Activated naive CD8-positive, alpha-beta T cell treated with anti-CD3 and anti-CD28 coated beads, Interleukin-2, amount 50 U/mL, for 24 hours (primary cell): ENCODE results near the gene SYNRG.
"Not testable (repeated sequence)": the region's sequence is repeated elsewhere in the genome, so short reads cannot be mapped to it uniquely, and the experiment has no call there.

Experiments used
- ATAC-seq: fragments of 150-1000 bp; cut with Tn5 transposase; one replicate; pipeline ENCODE4 v1.10.0; 2021
- DNase-seq: peaks from one replicate; pipeline ENCODE4 v3.0.0; 2021
- H3K27ac Mint-ChIP-seq: one replicate; pipeline ENCODE4 v1.8.0; 2021; ENCODE audit warnings: mild to moderate bottlenecking, mixed read lengths
- H3K27me3 Mint-ChIP-seq: one replicate; pipeline ENCODE4 v1.8.0; 2021; ENCODE audit warnings: mixed read lengths
- H3K36me3 Mint-ChIP-seq: one replicate; pipeline ENCODE4 v1.8.0; 2021; ENCODE audit warnings: low read depth, mixed read lengths
- H3K4me1 Mint-ChIP-seq: one replicate; pipeline ENCODE4 v1.8.0; 2021; ENCODE audit warnings: mixed read lengths
- H3K4me3 Mint-ChIP-seq: one replicate; pipeline ENCODE4 v1.8.0; 2021; ENCODE audit warnings: mild to moderate bottlenecking, moderate library complexity, mixed read lengths
- H3K9me3 Mint-ChIP-seq: one replicate; pipeline ENCODE4 v1.8.0; 2021; ENCODE audit warnings: mixed read lengths

Gene SYNRG

GRCh38 chr17:37610971-37611370 is 1.8 kb upstream of the SYNRG start:
- Mint-ChIP-seq H3K4me1 (peaks cover 31% of the 10 kb centered on the region), H3K9me3 (no peaks in the 10 kb centered on the region), H3K36me3 (peaks cover 11% of the 10 kb centered on the region), H3K27me3 (no peaks in the 10 kb centered on the region), H3K4me3 (no peak overlapping the region), H3K27ac (no peak overlapping the region)
- ATAC-seq, result no peak
- DNase-seq, result no peak

GRCh38 chr17:37610041-37610420 is 813 bp upstream of the SYNRG start:
- H3K9me3 Mint-ChIP-seq, ATAC-seq, H3K27me3 Mint-ChIP-seq, DNase-seq: not testable (repeated sequence)
- Mint-ChIP-seq H3K4me3 (peak overlapping the region; percentile 92), H3K4me1 (peaks cover 40% of the 10 kb centered on the region), H3K36me3 (peaks cover 15% of the 10 kb centered on the region), H3K27ac (peak overlapping the region; percentile 95)

GRCh38 chr17:37608351-37609169 is 658 bp downstream of the SYNRG start:
- DNase-seq (peak; percentile 33), ATAC-seq (peak; percentile 1)
- no peaks in the 10 kb centered on the region for H3K9me3 Mint-ChIP-seq
- H3K27me3 Mint-ChIP-seq, result no peaks in the 10 kb centered on the region
- H3K4me3 Mint-ChIP-seq, result peak overlapping the region; percentile 92
- H3K27ac Mint-ChIP-seq, result peak overlapping the region; percentile 95
- H3K36me3 Mint-ChIP-seq, result peaks cover 20% of the 10 kb centered on the region
- peaks cover 55% of the 10 kb centered on the region for H3K4me1 Mint-ChIP-seq

- H3K9me3 Mint-ChIP-seq, result no peaks in the 10 kb centered on the region
- peaks cover 62% of the 10 kb centered on the region for H3K4me1 Mint-ChIP-seq
- H3K4me3 Mint-ChIP-seq, result peak overlapping the region; percentile 92
- DNase-seq, result peak; percentile 22
- peak overlapping the region; percentile 95 for H3K27ac Mint-ChIP-seq
- no peak for ATAC-seq
- peaks cover 19% of the 10 kb centered on the region for H3K36me3 Mint-ChIP-seq
- H3K27me3 Mint-ChIP-seq, result no peaks in the 10 kb centered on the region
Measured at GRCh38 chr17:37607637-37608331, 1.4 kb downstream of the SYNRG start.

- Mint-ChIP-seq H3K4me1 (peaks cover 65% of the 10 kb centered on the region), H3K27ac (peak overlapping the region; percentile 95), H3K36me3 (peaks cover 20% of the 10 kb centered on the region), H3K27me3 (no peaks in the 10 kb centered on the region), H3K9me3 (no peaks in the 10 kb centered on the region), H3K4me3 (peak overlapping the region; percentile 92)
- peak; percentile 45 for DNase-seq
- peak; percentile 52 for ATAC-seq
Measured at GRCh38 chr17:37605813-37606505, 3.3 kb downstream of the SYNRG start.

- H3K4me3 Mint-ChIP-seq, result peak overlapping the region; percentile 92
- peak overlapping the region; percentile 95 for H3K27ac Mint-ChIP-seq
- no peak for ATAC-seq
- peaks cover 62% of the 10 kb centered on the region for H3K4me1 Mint-ChIP-seq
- H3K27me3 Mint-ChIP-seq, result no peaks in the 10 kb centered on the region
- no peak for DNase-seq
- H3K9me3 Mint-ChIP-seq, result no peaks in the 10 kb centered on the region
- peaks cover 21% of the 10 kb centered on the region for H3K36me3 Mint-ChIP-seq
Measured at GRCh38 chr17:37605081-37605480, 4.1 kb downstream of the SYNRG start.

GRCh38 chr17:37604556-37604955 is 4.7 kb downstream of the SYNRG start:
- no peak for DNase-seq
- peak overlapping the region; percentile 92 for H3K4me3 Mint-ChIP-seq
- H3K9me3 Mint-ChIP-seq, result no peaks in the 10 kb centered on the region
- no peaks in the 10 kb centered on the region for H3K27me3 Mint-ChIP-seq
- peaks cover 21% of the 10 kb centered on the region for H3K36me3 Mint-ChIP-seq
- peak overlapping the region; percentile 95 for H3K27ac Mint-ChIP-seq
- peak; percentile 16 for ATAC-seq
- H3K4me1 Mint-ChIP-seq, result peaks cover 57% of the 10 kb centered on the region

- Mint-ChIP-seq H3K9me3 (no peaks in the 10 kb centered on the region), H3K4me3 (no peak overlapping the region), H3K4me1 (peaks cover 29% of the 10 kb centered on the region), H3K27ac (no peak overlapping the region), H3K27me3 (no peaks in the 10 kb centered on the region), H3K36me3 (peaks cover 27% of the 10 kb centered on the region)
- DNase-seq (no peak), ATAC-seq (no peak)
Measured at GRCh38 chr17:37598145-37598544, 11.1 kb downstream of the SYNRG start.

GRCh38 chr17:37592291-37592690 is 16.9 kb downstream of the SYNRG start:
- Mint-ChIP-seq H3K27ac (no peak overlapping the region), H3K36me3 (peaks cover 44% of the 10 kb centered on the region), H3K9me3 (no peaks in the 10 kb centered on the region), H3K27me3 (no peaks in the 10 kb centered on the region), H3K4me3 (no peak overlapping the region), H3K4me1 (peaks cover 53% of the 10 kb centered on the region)
- ATAC-seq, result no peak
- no peak for DNase-seq

GRCh38 chr17:37585066-37585465 is 24.2 kb downstream of the SYNRG start:
- no peaks in the 10 kb centered on the region for H3K9me3 Mint-ChIP-seq
- no peak overlapping the region for H3K4me3 Mint-ChIP-seq
- peaks cover 19% of the 10 kb centered on the region for H3K4me1 Mint-ChIP-seq
- H3K27ac Mint-ChIP-seq, result no peak overlapping the region
- H3K27me3 Mint-ChIP-seq, result no peaks in the 10 kb centered on the region
- DNase-seq (no peak), ATAC-seq (no peak)
- peaks cover 28% of the 10 kb centered on the region for H3K36me3 Mint-ChIP-seq

- peaks cover 32% of the 10 kb centered on the region for H3K36me3 Mint-ChIP-seq
- no peaks in the 10 kb centered on the region for H3K27me3 Mint-ChIP-seq
- H3K27ac Mint-ChIP-seq, result no peak overlapping the region
- ATAC-seq (no peak), DNase-seq (no peak)
- H3K4me1 Mint-ChIP-seq, result peaks cover 1% of the 10 kb centered on the region
- peaks cover 4% of the 10 kb centered on the region for H3K9me3 Mint-ChIP-seq
- no peak overlapping the region for H3K4me3 Mint-ChIP-seq
Measured at GRCh38 chr17:37576281-37576680, 32.9 kb downstream of the SYNRG start.

GRCh38 chr17:37574427-37574826 is 34.8 kb downstream of the SYNRG start:
- DNase-seq (no peak), ATAC-seq (no peak)
- Mint-ChIP-seq H3K4me1 (peaks cover 1% of the 10 kb centered on the region), H3K36me3 (peaks cover 43% of the 10 kb centered on the region), H3K27ac (no peak overlapping the region), H3K9me3 (peaks cover 4% of the 10 kb centered on the region), H3K4me3 (no peak overlapping the region), H3K27me3 (no peaks in the 10 kb centered on the region)

- DNase-seq, result no peak
- Mint-ChIP-seq H3K36me3 (peaks cover 57% of the 10 kb centered on the region), H3K4me3 (no peak overlapping the region), H3K27me3 (no peaks in the 10 kb centered on the region), H3K27ac (no peak overlapping the region), H3K4me1 (no peaks in the 10 kb centered on the region), H3K9me3 (peaks cover 4% of the 10 kb centered on the region)
- ATAC-seq, result no peak
Measured at GRCh38 chr17:37571674-37572073, 37.5 kb downstream of the SYNRG start.

- ATAC-seq (no peak), DNase-seq (peak; percentile 24)
- Mint-ChIP-seq H3K27ac (no peak overlapping the region), H3K27me3 (no peaks in the 10 kb centered on the region), H3K4me3 (no peak overlapping the region), H3K36me3 (peaks cover 55% of the 10 kb centered on the region), H3K4me1 (no peaks in the 10 kb centered on the region), H3K9me3 (peaks cover 4% of the 10 kb centered on the region)
Measured at GRCh38 chr17:37570527-37571093, 38.6 kb downstream of the SYNRG start.
